Transverse colon (tissue), 3 donors: Measurements from ENCODE around the gene CDK2AP2.

Experiments
- CTCF ChIP-seq, 5 experiments: fragments of 200-600 bp in 3 of 5; fragments of 450-650 bp in 2 of 5; sonication (generic) in 3 of 5; IDR thresholded peaks; 1 replicate in 2 of 5; 2 replicates in 3 of 5; pipeline ENCODE4 v1.5.1; 2016 to 2017; ENCODE audit warnings: antibody characterized with exemption in 5 of 5, inconsistent platforms in 3 of 5, mild to moderate bottlenecking in 2 of 5, moderate library complexity in 1 of 5
- EP300 ChIP-seq: sonication (generic); formaldehyde crosslinking; IDR thresholded peaks from one replicate; pipeline ENCODE4 v1.6.1; 2017; ENCODE audit warnings: antibody characterized with exemption, low read depth
- POLR2A ChIP-seq: fragments of 450-650 bp; IDR thresholded peaks from one replicate; pipeline ENCODE4 v1.6.1; 2016; ENCODE audit warnings: antibody characterized with exemption, mild to moderate bottlenecking, moderate library complexity

- TF ChIP-seq CTCF (IDR thresholded peaks at IDR 0.05) (no peak), POLR2A (no peak), EP300 (no peak)
Observed at GRCh38 chr11:67463186-67463585, 44.8 kb downstream of the CDK2AP2 start.
